ENCODE measurements around the gene R3HCC1L. TPM values are rescaled to one million over a fixed set of nuclear protein-coding genes. Genes with fewer than 3 reads are reported as not detected.

The R3HCC1L gene
- total RNA-seq, 1 donor from 2014 or later: 18.0 TPM

GRCh38 chr10:98294270-98294627, 159.8 kb downstream of the R3HCC1L start:
- ATAC-seq (no peak), DNase-seq (ENCODE audit: low spot score) (no peak)
- intact Hi-C loops (cut with DNase I): no loop called here

Other genes starting within 250 kb of the R3HCC1L start
- 23.0 TPM for gene CRTAC1, start 104.0 kb upstream of the R3HCC1L start, total RNA-seq
- gene LOXL4, start 133.5 kb downstream of the R3HCC1L start, total RNA-seq: 8.2 TPM